Epithelial cell of prostate (primary cell): Measurements from ENCODE around the gene NOC2L.
"Not testable (repeated sequence)": the region's sequence is repeated elsewhere in the genome, so short reads cannot be mapped to it uniquely, and the experiment has no call there.

ENCODE experiments used
- DNase-seq: peaks from one replicate; pipeline ENCODE4 v3.0.0-alpha.2; 2011; ENCODE audit warnings: low read depth, low spot score
- H3K27ac ChIP-seq: fragments of 450-650 bp; 2 replicates; pipeline ENCODE4 v1.5.1; 2017; ENCODE audit warnings: mild to moderate bottlenecking

The NOC2L gene

DNA sequence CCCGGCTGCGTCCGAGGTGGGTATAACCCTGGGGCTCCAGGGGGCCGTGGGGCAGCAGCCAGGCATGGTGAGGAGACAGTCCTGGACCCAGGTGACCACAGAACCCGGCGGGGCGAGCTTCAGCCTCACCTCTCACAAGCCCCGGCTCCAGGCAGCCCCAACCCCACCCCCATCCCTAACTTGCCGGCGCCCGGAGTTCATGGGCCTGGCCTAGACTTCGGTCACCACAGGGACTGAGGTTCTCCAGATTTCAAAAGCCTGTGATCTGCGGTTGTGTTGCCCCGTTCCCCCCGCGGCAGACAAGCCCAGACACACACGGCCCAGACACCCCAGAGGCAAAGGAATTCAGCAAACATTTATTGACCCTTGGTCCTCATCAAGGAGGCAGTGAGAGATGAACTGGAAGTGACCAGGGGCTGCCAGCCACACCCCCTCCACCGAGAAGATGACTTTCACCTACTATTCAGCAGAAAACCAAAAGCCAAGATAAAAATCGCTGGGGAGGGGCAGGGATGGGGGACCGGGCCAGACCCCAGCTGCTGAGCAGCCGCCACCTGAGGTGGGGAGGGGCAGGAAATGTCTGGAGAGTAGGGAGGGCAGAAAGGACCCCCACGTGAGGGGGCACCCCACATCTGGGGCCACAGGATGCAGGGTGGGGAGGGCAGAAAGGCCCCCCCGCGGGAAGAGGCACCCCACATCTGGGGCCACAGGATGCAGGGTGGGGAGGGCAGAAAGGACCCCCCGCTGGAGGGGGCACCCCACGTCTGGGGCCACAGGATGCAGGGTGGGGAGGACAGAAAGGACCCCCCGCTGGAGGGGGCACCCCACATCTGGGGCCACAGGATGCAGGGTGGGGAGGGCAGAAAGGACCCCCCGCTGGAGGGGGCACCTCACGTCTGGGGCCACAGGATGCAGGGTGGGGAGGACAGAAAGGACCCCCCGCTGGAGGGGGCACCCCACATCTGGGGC is 36.9 kb upstream of the NOC2L start:
- DNase-seq = no peak
- no peak overlapping the region for H3K27ac ChIP-seq

DNA sequence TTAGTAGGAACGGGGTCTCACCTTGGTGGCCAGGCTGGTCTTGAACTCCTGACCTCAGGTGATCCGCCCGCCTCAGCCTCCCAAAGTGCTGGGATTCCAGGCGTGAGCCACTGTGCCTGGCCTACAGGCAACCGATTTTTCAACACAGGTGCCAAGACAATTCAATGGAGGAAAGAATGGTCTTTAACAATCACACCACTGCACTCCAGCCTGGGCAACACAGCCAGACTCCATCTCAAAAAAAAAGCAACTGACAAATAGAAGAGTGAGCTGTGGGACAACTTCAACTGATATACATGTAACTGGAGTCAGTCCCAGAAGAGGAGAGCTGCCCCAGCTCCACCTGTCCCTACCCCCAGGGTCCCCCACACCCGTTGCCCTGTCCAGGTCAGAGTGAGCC is 35.5 kb upstream of the NOC2L start:
- DNase-seq = not testable (repeated sequence)

GRCh38 chr1:993379-993995 is 34.4 kb upstream of the NOC2L start:
- no peak overlapping the region for H3K27ac ChIP-seq
- DNase-seq = no peak

More for the DNA sequence above, 35.5 kb upstream of the NOC2L start:
- H3K27ac ChIP-seq = not testable (repeated sequence)

DNA sequence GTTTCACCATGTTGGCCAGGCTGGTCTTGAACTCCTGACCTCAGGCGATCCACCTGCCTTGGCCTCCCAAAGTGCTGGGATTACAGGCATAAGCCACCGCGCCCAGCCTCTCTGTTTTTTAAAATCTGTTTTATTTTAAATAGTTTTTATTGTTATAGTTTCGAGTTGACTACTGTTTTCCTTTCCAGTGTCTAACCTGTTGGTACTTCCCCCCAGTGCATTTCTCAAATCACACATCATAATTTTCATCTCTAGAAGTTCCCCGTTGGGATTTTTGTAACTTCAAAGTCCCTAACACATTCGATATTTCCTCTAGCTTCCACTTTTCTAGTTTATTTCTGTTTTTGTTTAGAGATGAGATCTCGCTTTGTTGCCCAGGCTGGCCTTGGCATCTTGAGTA is 33.3 kb upstream of the NOC2L start:
- DNase-seq = no peak
- H3K27ac ChIP-seq = no peak overlapping the region

DNA sequence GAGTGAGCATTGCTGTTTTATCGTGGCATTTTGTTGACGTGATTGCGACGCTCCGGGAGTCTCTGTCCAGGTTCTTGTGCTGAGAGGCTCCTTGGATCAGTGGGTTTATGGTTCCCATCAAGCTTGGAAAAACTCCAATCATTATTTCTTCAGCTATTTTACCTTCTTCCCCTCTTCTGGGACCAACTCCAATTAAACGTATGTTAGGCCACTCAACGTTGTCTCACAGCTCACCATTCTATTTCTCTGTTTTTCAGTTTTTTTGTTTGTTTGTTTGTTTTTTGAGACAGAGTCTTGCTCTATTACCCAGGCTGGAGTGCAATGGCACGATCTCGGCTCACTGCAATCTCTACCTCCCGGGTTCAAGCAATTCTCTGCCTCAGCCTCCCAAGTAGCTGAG is 32.8 kb upstream of the NOC2L start:
- no peak overlapping the region for H3K27ac ChIP-seq
- no peak for DNase-seq

- not testable (repeated sequence) for DNase-seq, H3K27ac ChIP-seq
Measured at GRCh38 chr1:991275-991674, 32.2 kb upstream of the NOC2L start.

DNA sequence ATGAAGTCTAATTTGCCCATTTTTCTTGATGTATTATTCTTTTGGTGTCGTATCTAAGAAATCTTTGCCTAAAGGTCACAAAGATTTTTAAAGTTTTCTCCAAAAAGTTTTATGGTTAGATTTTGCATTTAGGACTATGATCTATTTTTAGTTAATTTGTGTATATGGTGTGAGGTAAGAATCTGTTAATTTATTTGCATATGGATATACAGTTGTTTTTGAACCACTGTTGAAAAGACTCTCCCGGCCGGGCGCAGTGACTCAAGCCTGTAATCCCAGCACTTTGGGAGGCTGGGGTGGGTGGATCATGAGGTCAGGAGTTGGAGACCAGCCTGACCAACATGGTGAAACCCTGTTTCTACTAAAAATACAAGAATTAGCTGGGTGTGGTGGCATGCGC is 29.0 kb upstream of the NOC2L start:
- not testable (repeated sequence) for DNase-seq, H3K27ac ChIP-seq

- H3K27ac ChIP-seq = no peak overlapping the region
- DNase-seq = no peak
Measured at GRCh38 chr1:985126-985525, 26.1 kb upstream of the NOC2L start.

- no peak for DNase-seq
Measured at GRCh38 chr1:984476-984814, 25.4 kb upstream of the NOC2L start.

DNA sequence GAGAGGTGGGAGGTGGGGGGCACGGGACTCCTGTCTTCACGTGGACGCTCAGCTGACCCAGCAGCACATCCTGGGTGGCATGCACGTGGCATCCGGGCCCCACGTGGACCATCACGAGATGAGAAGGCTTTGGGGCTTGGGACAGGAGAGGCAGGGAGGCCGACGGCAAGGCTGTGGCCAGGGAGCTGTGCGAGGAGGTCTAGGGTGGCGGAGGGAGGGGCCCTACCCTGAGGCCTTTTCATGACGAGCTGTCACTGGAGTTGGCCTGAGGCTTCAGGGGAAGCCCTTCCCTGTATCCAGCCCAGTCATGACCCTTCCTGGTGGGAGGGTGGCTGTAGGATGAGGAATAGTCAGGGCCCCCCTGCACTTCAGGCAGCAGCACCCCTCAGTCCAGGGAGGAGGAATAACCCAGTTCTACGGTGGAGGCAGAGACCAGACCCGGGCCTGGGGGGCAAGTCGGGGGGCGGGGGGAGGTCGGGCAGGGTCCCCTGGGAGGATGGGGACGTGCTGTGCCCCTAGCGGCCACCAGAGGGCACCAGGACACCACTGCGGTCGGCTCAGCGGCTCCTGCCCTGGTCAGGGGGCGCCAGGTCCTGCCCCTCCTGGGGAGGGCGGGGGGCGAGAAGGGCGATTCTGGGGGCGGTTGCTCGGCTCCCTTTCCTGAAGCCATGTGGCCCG is 24.9 kb upstream of the NOC2L start:
- no peak overlapping the region for H3K27ac ChIP-seq
- no peak for DNase-seq

More at GRCh38 chr1:984476-984814, 25.4 kb upstream of the NOC2L start:
- H3K27ac ChIP-seq = no peak overlapping the region

- no peak overlapping the region for H3K27ac ChIP-seq
- no peak for DNase-seq
Measured at GRCh38 chr1:982765-983436, 23.8 kb upstream of the NOC2L start.

- no peak for DNase-seq
- H3K27ac ChIP-seq = no peak within 1 kb of the TSS
Measured at GRCh38 chr1:981955-982558, 23.0 kb upstream of the NOC2L start, which contains the start of gene PERM1. Gene PERM1 (minus strand): TSS chr1:982093. CDS start chr1:981029, 1,064 bp downstream.

GRCh38 chr1:981491-981954 is 22.5 kb upstream of the NOC2L start:
- H3K27ac ChIP-seq = no peak overlapping the region

DNA sequence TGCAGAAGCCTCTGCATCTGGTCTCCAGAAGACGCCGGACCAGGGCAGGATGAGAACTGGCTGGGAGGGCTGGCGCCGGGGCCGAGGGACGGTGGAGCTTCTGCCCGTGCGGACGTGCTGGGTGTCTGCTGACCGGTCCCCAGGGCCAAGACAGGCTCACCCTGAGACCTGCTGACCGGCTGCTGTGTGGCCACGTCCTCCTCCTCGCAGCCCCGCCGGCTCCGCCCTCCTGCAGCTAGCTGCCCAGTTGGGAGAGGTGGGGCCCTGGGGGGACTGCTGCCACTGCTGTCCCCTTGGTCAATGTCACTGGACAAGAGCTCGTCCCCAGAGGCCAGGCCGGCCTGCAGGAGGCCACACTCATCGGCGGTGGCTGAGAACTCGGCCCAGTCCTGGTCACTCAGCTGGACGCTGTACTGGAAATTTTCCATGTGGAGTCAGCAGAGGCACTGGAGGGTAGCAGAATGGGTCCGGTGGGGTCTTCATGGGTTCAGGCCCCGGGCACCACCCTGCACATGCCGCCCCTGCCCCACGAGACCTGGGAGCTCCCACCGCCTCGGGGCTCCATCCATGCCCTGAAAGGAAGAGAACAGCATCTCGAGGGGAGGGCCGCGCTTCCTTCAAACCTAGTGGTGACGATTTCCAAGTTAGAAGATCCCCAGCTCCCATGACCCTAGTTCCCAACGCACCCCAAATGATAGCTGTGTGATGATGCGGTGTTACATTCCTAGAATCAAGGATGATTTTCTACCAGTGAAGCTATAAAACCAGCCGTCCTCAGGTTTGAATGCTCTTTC is 21.7 kb upstream of the NOC2L start:
- no peak overlapping the region for H3K27ac ChIP-seq
- no peak for DNase-seq

More at GRCh38 chr1:981491-981954, 22.5 kb upstream of the NOC2L start:
- DNase-seq = no peak

GRCh38 chr1:980137-980571 is 21.1 kb upstream of the NOC2L start:
- DNase-seq = no peak
- no peak overlapping the region for H3K27ac ChIP-seq

DNA sequence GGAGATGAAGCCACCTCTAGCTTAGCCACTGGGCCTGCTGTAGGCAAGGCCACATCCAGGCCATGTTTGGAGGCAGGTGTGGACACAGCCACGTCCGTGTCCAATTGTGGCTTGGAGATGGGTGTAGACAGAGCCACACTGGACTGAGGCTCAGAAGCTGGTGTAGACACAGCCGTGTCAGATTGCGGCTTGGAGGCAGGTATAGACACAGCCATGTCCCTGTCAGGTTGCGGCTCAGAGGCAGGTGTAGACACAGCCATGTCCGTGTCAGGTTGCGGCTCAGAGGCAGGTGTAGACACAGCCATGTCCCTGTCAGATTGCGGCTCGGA is 20.7 kb upstream of the NOC2L start:
- DNase-seq = no peak
- H3K27ac ChIP-seq = no peak overlapping the region

DNA sequence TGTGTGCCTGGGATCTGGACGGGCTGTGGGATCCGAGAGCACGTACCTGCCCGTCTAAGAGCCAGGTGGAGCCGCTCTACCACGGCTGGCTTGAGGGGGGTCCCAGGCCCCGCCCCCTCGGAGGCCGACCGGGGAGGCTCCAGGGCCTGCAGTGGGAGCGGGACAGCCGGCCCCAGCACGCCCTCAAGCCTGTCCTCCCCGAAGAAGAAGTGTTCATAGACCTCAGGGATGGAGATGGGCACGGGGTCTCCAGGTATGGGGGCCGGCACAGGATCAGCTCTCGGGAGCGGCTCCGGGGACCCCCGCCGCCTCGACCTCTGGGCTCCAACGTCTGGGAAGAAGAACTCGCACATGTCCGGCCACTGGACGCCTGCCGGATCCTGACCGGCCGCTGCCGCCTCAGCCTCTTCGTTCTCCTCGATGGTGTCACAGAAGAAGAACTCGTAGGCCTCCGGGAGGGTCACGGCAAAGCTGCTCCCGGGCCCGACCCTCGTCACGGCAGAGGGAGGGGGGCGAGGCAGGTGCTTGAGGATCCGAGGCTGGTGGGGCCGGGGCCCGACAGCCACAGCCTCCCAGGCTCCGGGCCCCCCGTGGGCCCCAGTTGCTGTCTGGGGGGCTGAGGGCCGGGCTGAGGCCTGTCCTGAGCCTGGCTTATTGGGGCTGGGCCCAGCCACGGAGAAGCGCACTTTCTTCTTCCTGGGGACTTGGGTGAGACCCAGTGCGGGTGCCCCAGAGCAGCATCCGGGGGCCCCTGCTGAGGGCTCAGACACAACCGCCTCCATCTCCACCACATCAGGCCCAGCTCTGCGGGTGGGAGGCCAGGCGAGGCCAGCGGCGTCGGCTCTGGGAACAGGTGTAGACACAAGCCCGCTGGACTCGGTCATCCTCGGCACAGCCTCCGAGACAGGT is 20.0 kb upstream of the NOC2L start:
- DNase-seq = no peak
- no peak overlapping the region for H3K27ac ChIP-seq
